ENCODE results near the gene SLC19A3.

SLC19A3 gene

GRCh38 chr2:227706859-227707258, 11.0 kb downstream of the SLC19A3 start:
- no peak overlapping the region for H3K4me3 ChIP-seq (ENCODE audit: low read depth, low read length)
- DNase-seq (ENCODE audit: low read depth, low spot score): no peak
- in situ Hi-C loops (cut with HindIII; ENCODE audit: low sequenced_read_pairs): no loop called here
- TF ChIP-seq, protein P1, sequence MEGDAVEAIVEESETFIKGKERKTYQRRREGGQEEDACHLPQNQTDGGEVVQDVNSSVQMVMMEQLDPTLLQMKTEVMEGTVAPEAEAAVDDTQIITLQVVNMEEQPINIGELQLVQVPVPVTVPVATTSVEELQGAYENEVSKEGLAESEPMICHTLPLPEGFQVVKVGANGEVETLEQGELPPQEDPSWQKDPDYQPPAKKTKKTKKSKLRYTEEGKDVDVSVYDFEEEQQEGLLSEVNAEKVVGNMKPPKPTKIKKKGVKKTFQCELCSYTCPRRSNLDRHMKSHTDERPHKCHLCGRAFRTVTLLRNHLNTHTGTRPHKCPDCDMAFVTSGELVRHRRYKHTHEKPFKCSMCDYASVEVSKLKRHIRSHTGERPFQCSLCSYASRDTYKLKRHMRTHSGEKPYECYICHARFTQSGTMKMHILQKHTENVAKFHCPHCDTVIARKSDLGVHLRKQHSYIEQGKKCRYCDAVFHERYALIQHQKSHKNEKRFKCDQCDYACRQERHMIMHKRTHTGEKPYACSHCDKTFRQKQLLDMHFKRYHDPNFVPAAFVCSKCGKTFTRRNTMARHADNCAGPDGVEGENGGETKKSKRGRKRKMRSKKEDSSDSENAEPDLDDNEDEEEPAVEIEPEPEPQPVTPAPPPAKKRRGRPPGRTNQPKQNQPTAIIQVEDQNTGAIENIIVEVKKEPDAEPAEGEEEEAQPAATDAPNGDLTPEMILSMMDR (IDR thresholded peaks at IDR 0.05; ENCODE audit: low read depth, low read length): no peak

GRCh38 chr2:227703961-227704360, 13.9 kb downstream of the SLC19A3 start:
- no peak overlapping the region for H3K4me3 ChIP-seq (ENCODE audit: low read depth, low read length)
- DNase-seq (ENCODE audit: low read depth, low spot score): no peak
- in situ Hi-C loops (cut with HindIII; ENCODE audit: low sequenced_read_pairs): no loop called here
- TF ChIP-seq, protein P1 (IDR thresholded peaks at IDR 0.05; ENCODE audit: low read depth, low read length): no peak

- TF ChIP-seq, protein P1 (IDR thresholded peaks at IDR 0.05; ENCODE audit: low read depth, low read length): no peak
- DNase-seq (ENCODE audit: low read depth, low spot score): no peak
- no peak overlapping the region for H3K4me3 ChIP-seq (ENCODE audit: low read depth, low read length)
- in situ Hi-C loops (cut with HindIII; ENCODE audit: low sequenced_read_pairs): no loop called here
Measured at GRCh38 chr2:227703280-227703732, 14.5 kb downstream of the SLC19A3 start.

DNA sequence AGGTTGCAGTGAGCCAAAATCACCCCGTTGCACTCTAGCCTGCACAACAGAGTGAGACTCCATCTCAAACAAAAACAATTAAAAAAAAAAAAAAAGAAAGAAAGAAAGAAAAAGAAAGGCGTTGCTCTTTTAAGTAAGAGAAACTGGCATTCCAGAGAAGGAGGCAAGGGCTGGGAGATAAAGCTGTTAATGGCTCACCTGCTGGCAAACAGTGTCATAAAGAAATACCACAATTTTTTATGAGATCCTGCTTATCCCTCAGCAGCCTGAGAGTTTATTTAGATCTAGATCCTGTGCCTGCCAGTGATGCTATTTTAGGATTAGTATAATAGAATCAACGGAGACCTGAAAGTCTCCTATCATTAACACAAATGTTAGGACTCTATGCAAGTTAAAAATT, 16.3 kb downstream of the SLC19A3 start:
- DNase-seq (ENCODE audit: low read depth, low spot score): no peak
- no peak overlapping the region for H3K4me3 ChIP-seq (ENCODE audit: low read depth, low read length)
- TF ChIP-seq, protein P1 (IDR thresholded peaks at IDR 0.05; ENCODE audit: low read depth, low read length): no peak
- in situ Hi-C loops (cut with HindIII; ENCODE audit: low sequenced_read_pairs): no loop called here

DNA sequence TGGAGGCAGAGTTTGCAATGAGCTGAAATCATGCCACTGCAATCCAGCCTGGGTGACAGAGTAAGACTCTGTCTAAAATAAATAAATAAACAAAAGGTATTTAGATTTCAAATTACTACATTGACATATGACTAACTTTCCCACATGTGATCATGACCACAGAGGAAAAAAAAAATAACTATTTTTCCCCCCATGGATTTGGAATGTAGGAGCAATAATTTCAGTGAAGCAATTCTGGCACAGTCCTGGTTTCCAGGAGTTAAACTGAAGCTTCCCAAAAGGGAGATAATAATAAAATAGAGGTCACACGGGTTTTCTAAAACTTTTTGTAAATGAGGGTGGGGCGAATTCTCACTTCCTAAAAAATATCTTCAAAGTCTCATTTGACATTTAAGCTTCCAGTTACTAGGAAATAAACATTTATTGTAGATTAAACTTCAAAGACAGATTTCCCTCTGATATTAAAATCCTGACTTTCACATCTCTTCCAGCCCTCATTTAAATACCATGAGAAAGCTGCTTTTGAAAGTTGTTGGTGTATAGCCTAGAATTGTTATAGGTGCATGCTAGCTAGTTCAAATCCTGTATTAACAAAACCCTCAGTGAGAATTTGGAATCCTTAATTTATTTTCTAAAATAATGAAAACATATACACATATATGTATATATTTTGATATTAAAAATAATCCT, 20.7 kb downstream of the SLC19A3 start:
- in situ Hi-C loops (cut with HindIII; ENCODE audit: low sequenced_read_pairs): no loop called here
- no peak overlapping the region for H3K4me3 ChIP-seq (ENCODE audit: low read depth, low read length)
- no peak for DNase-seq (ENCODE audit: low read depth, low spot score)
- TF ChIP-seq, protein P1 (IDR thresholded peaks at IDR 0.05; ENCODE audit: low read depth, low read length): no peak

- DNase-seq (ENCODE audit: low read depth, low spot score): no peak
- in situ Hi-C loops (cut with HindIII; ENCODE audit: low sequenced_read_pairs): no loop called here
- TF ChIP-seq, protein P1 (IDR thresholded peaks at IDR 0.05; ENCODE audit: low read depth, low read length): no peak
- H3K4me3 ChIP-seq (ENCODE audit: low read depth, low read length): no peak overlapping the region
Measured at GRCh38 chr2:227687189-227687588, 30.6 kb downstream of the SLC19A3 start.
